ENCODE data around the gene APOD.

The APOD gene

GRCh38 chr3:195579281-195579680 lies 4.5 kb downstream of the APOD start:
- TF ChIP-seq CTCF (IDR thresholded peaks at IDR 0.05; ENCODE audit: low read depth, low read length) = no peak
- no peak for DNase-seq (ENCODE audit: extremely low read depth, low read depth)

- no peak for DNase-seq (ENCODE audit: extremely low read depth, low read depth)
Measured at GRCh38 chr3:195578565-195578964, 5.2 kb downstream of the APOD start.

GRCh38 chr3:195577645-195578177 lies 6.0 kb downstream of the APOD start:
- no peak for DNase-seq (ENCODE audit: extremely low read depth, low read depth)
- no peak for TF ChIP-seq CTCF (IDR thresholded peaks at IDR 0.05; ENCODE audit: low read depth, low read length)

More at GRCh38 chr3:195578565-195578964, 5.2 kb downstream of the APOD start:
- no peak for TF ChIP-seq CTCF (IDR thresholded peaks at IDR 0.05; ENCODE audit: low read depth, low read length)

- no peak for DNase-seq (ENCODE audit: extremely low read depth, low read depth)
- no peak for TF ChIP-seq CTCF (IDR thresholded peaks at IDR 0.05; ENCODE audit: low read depth, low read length)
Measured at GRCh38 chr3:195574497-195575304, 9.0 kb downstream of the APOD start.

- no peak for DNase-seq (ENCODE audit: extremely low read depth, low read depth)
- TF ChIP-seq CTCF (IDR thresholded peaks at IDR 0.05; ENCODE audit: low read depth, low read length) = no peak
Measured at GRCh38 chr3:195573611-195574496, 9.9 kb downstream of the APOD start.

GRCh38 chr3:195571361-195571760 lies 12.4 kb downstream of the APOD start:
- no peak for DNase-seq (ENCODE audit: extremely low read depth, low read depth)
- TF ChIP-seq CTCF (IDR thresholded peaks at IDR 0.05; ENCODE audit: low read depth, low read length) = no peak

GRCh38 chr3:195570912-195571311 lies 12.8 kb downstream of the APOD start:
- no peak for TF ChIP-seq CTCF (IDR thresholded peaks at IDR 0.05; ENCODE audit: low read depth, low read length)
- no peak for DNase-seq (ENCODE audit: extremely low read depth, low read depth)

Data from AG09319 (cell line).